CD4-positive, alpha-beta T cell treated with Interleukin-17A for 4 hours (primary cell): ENCODE data around the gene USP48.
"Not testable (repeated sequence)": the region's sequence is repeated elsewhere in the genome, so short reads cannot be mapped to it uniquely, and the experiment has no call there.

Experiments used
- DNase-seq: peaks from one replicate; pipeline ENCODE4 v3.0.0-alpha.2; 2020; ENCODE audit warnings: mixed read lengths

The USP48 gene

GRCh38 chr1:21631944-21632887, 150.7 kb downstream of the USP48 start:
- DNase-seq = no peak

GRCh38 chr1:21631590-21631943, 151.4 kb downstream of the USP48 start:
- not testable (repeated sequence) for DNase-seq

- DNase-seq = no peak
Observed at GRCh38 chr1:21630571-21631343, 152.2 kb downstream of the USP48 start.

GRCh38 chr1:21629971-21630370, 153.0 kb downstream of the USP48 start:
- no peak for DNase-seq

- no peak for DNase-seq
Observed at GRCh38 chr1:21628798-21629393, 154.1 kb downstream of the USP48 start.
